SKM-1 treated with dmso at 0.1 percent for 144 hours (cell line): ENCODE data around the gene LIN37.

Source experiments
- DNase-seq: peaks from one replicate; lab custom pipeline; 2025; ENCODE audit not compliant: unreplicated experiment; lab: John Stamatoyannopoulos, UW

LIN37 gene

DNA sequence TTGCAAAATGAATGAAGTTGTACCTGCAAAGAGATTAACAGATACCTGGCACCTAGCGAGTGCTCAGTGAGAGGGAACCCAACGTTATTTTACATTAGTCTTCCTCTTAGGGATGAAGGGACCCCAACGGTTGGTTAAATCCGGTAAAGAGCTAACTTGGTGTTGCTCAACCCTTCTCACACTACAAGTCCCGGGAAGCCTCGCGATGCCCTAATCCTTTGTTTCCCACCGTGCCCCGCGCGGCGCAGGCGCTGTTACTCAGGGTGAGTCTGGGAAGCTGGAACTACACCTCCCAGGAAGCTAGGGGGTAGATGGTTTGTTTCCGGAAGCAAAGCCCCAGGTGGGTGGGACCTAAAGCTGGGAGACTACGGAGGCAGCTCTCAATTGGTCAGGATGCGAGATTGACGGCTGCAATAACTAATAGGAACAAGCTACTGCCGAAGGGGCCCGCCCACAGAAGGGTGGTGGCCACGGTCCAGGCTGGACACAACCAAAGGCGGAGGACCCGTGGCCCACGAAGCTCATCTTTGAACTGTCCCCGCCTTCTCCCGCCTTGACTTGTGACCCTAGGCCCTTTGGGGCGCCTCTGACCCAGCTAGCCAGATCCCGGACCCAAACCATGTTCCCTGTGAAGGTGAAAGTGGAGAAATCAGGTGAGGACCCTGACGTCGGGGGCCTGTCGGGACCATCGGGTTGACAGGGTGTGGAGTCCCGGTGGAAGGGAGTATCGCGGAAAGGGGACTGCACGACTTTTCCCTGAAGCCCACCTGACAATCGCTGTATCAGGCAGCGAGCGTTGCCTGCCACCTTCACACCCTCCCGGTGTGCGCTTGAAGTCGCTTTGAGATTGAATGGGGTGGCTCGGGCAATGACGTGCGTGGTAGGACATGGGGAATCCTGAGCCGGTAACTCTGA, at the start of gene LIN37:
TSS of gene LIN37 (plus strand) at position 471 of the 915 bp plus-strand sequence. CDS start at position 620, 149 bp downstream.
- peak; percentile 99 for DNase-seq

DNA sequence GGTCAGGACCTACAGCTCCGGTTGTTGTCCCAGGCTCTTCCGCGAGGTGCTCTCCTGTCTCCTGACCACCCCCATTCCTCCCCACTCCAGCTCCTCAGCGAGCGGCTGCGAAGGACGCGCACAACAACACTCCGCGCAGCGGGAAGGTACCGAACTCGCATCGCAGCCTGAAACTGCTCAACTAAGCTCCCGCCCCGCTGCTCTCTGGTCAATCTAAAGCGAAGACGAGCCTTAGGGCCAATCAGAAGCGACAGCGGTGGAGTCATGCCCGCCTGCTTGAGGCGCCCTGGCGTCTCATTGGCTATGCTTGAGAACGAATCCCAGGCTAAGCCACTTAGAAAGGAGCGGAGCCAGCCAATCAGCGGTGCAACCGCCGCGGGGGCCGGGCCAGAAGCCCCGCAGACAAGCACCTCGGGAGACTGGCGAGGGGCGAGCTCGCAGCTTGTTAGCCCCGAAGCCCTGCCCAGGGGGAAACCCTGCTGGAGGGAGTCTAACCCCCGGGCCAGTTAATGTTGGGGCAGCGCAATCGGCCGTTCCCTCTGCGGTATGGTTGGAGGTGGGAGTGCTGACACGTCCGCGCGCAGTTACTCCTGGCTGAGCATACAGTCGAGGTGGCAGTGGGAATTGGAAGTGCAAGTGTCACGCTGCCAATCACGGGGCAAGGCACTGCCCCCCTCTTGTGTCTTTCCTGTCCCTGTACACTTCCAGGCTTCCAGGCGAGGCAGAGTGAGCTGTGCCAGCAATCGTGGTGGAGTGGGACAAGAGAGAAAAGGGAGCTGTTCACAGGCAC, 46.0 kb upstream of the LIN37 start:
- peak; percentile 96 for DNase-seq

GRCh38 chr19:35703343-35703742, 45.0 kb upstream of the LIN37 start:
- no peak for DNase-seq

DNA sequence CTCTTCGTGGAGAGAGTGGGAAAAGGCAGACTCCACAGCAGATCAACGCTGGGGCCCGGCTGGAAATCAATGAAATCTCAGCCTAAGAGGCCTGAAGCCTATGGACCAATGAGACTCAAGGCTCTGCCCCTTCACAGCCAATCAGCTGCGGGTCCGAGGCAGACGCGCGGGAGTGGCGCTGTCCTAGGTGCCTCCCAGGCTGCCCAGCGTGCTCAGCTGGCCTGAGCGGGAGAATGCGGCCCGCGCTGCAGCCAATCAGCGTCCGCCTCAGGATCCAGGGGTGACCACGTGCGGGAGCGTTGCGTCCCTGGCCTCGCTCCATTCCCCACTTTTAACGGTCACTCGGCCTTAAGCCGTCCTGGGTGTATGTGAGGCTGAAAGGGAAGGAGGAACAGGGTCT, 44.2 kb upstream of the LIN37 start, which contains the start of gene ZBTB32:
TSS of gene ZBTB32 (plus strand) at position 341 of the 400 bp plus-strand sequence. CDS start 10,069 bp downstream, outside the sequence.
- no peak for DNase-seq

DNA sequence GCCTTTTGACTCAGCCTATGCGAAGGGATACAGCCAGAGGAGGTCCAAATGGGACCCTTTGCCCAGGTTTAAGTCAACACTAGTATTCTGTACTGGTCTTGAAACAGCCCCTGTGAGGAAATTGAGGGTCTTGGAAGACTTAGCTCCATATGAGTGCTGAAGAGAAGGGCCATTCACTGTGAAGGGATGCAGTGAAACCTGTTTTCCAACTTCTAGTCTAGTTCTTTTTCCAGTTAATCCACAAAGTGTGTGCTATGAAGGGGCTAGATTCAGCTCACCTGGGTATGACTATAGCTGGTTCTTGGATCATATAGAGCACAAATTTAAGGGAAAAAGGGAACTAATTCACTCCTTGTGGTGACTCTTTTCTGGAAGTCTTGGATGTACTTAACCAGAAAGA, 40.0 kb upstream of the LIN37 start:
- no peak for DNase-seq

GRCh38 chr19:35710784-35711723, 37.3 kb upstream of the LIN37 start:
- no peak for DNase-seq

GRCh38 chr19:35712567-35713505, 35.5 kb upstream of the LIN37 start:
- DNase-seq = no peak

DNA sequence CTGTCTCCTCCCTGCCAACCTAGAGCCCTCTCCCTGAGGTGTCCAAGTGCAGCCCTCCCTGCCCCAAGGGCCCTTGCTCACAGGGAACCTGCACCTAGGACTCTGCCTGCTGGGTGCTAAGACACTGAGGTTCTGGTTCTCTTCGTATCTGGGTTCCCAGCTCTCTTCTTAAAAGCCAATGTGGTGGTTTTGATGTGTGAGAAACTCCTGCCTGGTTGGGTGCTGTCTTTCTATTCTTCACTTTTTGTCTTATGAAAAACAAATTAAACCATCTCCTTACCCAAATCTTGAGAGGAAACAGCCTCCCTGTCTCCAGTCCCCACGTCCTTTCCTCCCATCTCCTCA, 34.9 kb upstream of the LIN37 start:
- DNase-seq = no peak

GRCh38 chr19:35713904-35714495, 34.4 kb upstream of the LIN37 start:
- DNase-seq = no peak

- DNase-seq = no peak
Observed at GRCh38 chr19:35714601-35715354, 33.6 kb upstream of the LIN37 start.

DNA sequence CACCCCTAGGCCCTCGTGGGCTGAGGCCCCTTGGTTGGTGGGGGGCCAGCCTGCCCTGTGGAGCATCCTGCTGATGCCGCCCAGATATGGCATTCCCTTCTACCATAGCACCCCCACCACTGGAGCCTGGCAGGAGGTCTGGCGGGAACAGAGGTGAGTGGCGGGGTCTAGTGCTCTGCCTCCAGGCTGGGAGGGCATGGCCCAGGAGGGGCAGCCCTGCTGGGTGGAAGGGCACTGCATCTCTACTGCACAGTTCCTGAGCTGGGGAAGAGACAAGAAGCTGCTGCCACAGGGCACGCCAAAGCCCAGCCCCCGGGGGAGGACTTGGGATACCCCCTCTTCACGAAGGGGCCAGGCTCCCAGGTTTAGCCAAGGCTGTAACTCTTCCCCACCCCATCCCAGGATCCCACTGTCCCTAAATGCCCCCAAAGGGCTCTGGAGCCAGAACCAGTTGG, 33.0 kb upstream of the LIN37 start:
- no peak for DNase-seq

DNA sequence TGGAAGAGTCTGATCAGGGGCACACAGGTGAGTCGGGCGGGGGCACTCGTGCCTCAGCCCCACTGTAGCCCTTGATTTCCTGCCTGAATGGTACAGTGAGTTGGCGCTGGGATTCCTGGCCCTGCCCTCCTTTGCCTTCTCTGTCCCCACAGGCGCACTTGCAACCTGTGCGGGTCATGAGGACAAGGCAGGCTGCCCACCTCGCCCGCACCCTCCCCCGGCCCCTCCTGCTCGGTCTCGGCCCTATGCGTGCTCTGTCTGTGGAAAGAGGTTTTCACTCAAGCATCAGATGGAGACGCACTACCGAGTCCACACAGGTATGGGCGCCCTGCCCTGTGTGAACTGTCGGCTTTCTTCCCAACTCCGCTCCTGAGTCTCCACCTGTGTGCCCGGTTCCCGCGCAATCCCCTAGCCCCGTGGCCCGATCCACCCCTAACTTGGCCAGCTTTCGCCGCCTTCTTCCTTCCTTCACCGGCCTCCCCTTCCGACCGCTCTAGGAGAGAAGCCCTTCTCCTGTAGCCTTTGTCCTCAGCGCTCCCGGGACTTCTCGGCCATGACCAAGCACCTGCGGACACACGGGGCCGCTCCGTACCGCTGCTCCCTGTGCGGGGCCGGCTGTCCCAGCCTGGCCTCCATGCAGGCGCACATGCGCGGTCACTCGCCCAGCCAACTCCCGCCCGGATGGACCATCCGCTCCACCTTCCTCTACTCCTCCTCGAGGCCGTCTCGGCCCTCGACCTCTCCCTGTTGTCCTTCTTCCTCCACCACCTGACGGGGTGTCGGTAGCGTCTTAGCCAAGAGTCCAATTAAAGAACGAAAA, 32.2 kb upstream of the LIN37 start:
- no peak for DNase-seq

GRCh38 chr19:35716801-35717664, 31.3 kb upstream of the LIN37 start:
- DNase-seq = peak; percentile 96

GRCh38 chr19:35717665-35718344, 30.6 kb upstream of the LIN37 start, which contains the start of gene KMT2B:
TSS of gene KMT2B (plus strand) at chr19:35718003. CDS start at chr19:35718019, 16 bp downstream.
- DNase-seq = no peak

DNA sequence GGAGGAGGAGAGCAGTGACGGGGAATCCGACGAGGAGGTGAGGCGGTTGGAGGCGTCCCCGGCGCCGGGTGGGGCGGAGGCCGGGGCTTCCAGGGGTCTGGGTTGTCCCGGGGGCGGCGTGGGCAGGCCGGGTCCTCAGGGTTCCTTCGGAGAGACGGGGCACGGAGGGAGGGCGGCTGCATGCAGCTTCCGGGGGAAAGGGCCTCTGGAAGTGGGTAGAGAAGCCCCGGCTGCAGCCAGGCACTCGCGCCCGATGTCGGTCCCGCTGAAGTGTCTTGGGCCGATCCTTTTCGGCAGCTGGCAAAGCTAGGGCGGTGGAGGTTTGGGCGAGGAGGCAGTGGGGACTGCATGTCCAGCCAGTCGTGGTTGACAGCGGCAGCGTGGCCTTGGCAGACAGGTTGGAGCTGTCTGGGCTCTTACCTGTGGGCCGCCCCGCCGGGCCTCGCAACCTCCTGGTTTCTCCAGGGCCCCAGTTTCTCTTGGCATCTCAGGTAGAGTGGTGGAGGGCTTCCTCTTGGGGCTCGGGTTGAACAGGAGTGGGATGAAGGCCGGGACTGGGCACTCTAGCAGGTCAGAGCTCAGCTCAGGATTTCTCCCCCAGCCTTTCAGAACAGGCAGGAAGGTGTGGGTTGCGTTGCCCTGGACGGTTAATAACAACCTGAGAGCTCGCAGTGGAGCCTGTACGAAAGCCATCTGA, 29.9 kb upstream of the LIN37 start:
- DNase-seq = no peak
